ENCODE data around the gene FAM234B.

FAM234B gene

GRCh38 chr12:13124656-13125505, 80.7 kb downstream of the FAM234B start:
- DNase-seq = no peak

- no peak for DNase-seq
Measured at GRCh38 chr12:13125996-13126395, 81.8 kb downstream of the FAM234B start.

- DNase-seq = no peak
Measured at GRCh38 chr12:13126494-13126893, 82.3 kb downstream of the FAM234B start.

- no peak for DNase-seq
Measured at GRCh38 chr12:13127444-13127843, 83.3 kb downstream of the FAM234B start.

GRCh38 chr12:13128291-13128965, 84.2 kb downstream of the FAM234B start:
- DNase-seq = no peak

GRCh38 chr12:13130981-13131380, 86.8 kb downstream of the FAM234B start:
- DNase-seq = no peak

Data from 8988T (cell line).